ENCODE results near the gene RBP5.

RBP5 gene

GRCh38 chr12:7139200-7139599, 10.5 kb upstream of the RBP5 start:
- DNase-seq (no peak), ATAC-seq (no peak)
- Mint-ChIP-seq H3K4me3 (no peak overlapping the region), H3K27ac (no peak overlapping the region), H3K4me1 (no peaks in the 10 kb centered on the region), H3K36me3 (ENCODE audit: low read depth) (peaks cover 14% of the 10 kb centered on the region), H3K9me3 (no peaks in the 10 kb centered on the region), H3K27me3 (no peaks in the 10 kb centered on the region)

- no peak for DNase-seq
- Mint-ChIP-seq H3K4me1 (peaks cover 3% of the 10 kb centered on the region), H3K27me3 (no peaks in the 10 kb centered on the region), H3K27ac (no peak overlapping the region), H3K36me3 (ENCODE audit: low read depth) (peaks cover 14% of the 10 kb centered on the region), H3K9me3 (no peaks in the 10 kb centered on the region), H3K4me3 (no peak overlapping the region)
- no peak for ATAC-seq
These were observed 9.2 kb upstream of the RBP5 start for GRCh38 chr12:7137908-7138307.

- DNase-seq (no peak), ATAC-seq (no peak)
- Mint-ChIP-seq H3K27me3 (no peaks in the 10 kb centered on the region), H3K4me1 (peaks cover 13% of the 10 kb centered on the region), H3K27ac (no peak overlapping the region), H3K4me3 (no peak overlapping the region), H3K9me3 (no peaks in the 10 kb centered on the region), H3K36me3 (ENCODE audit: low read depth) (peaks cover 14% of the 10 kb centered on the region)
These were observed 8.0 kb upstream of the RBP5 start for GRCh38 chr12:7136676-7137075.

DNA sequence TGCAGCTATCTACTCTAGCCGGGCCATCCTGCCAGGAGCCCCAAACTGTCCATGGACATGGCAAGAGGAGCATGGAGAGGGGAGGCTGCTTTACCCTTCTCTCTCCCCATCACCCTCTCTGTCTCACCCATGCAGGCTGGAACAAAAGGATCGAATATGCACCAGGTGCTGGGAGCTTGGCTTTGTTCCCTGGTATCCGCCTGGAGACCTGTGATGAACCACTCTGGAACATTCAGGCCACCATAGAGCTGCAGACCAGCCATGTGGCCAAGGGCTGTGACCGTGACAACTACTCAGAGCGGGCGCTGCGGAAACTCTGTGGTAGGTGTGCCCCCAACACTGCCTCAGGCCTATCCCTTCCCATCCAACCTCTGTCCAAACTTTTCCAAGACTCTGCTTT, 7.4 kb upstream of the RBP5 start:
- DNase-seq = no peak
- peaks cover 11% of the 10 kb centered on the region for H3K36me3 Mint-ChIP-seq (ENCODE audit: low read depth)
- H3K27me3 Mint-ChIP-seq = no peaks in the 10 kb centered on the region
- H3K9me3 Mint-ChIP-seq = no peaks in the 10 kb centered on the region
- H3K4me3 Mint-ChIP-seq = no peak overlapping the region
- H3K27ac Mint-ChIP-seq = no peak overlapping the region
- no peak for ATAC-seq
- H3K4me1 Mint-ChIP-seq = peaks cover 19% of the 10 kb centered on the region

- H3K9me3 Mint-ChIP-seq = no peaks in the 10 kb centered on the region
- no peak for ATAC-seq
- peaks cover 11% of the 10 kb centered on the region for H3K36me3 Mint-ChIP-seq (ENCODE audit: low read depth)
- H3K27me3 Mint-ChIP-seq = no peaks in the 10 kb centered on the region
- H3K4me3 Mint-ChIP-seq = no peak overlapping the region
- no peak overlapping the region for H3K27ac Mint-ChIP-seq
- no peak for DNase-seq
- H3K4me1 Mint-ChIP-seq = peaks cover 29% of the 10 kb centered on the region
These were observed 5.9 kb upstream of the RBP5 start for GRCh38 chr12:7134396-7135166.

DNA sequence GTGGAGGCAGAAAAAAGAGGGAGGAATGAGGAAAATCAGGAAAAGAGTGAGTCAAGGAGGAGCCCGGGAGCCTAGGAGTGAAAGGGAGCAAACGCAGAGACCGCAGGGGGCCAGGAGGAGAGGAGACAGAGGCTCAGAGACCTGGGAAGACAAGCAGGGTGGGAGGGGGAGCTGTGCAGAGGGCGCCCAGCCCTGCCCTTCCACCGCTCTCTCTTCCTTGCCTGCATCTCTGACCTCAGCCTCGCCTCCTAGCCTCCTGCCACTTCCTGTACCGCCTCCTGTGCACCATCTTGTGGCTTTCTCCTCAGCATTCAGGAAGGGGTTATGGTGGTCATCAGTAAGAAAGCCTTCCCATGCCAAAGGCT, 2.8 kb upstream of the RBP5 start:
- peak; percentile 64 for ATAC-seq
- peak; percentile 51 for DNase-seq
- Mint-ChIP-seq H3K27ac (peak overlapping the region; percentile 50), H3K4me3 (peak overlapping the region; percentile 87), H3K4me1 (peaks cover 34% of the 10 kb centered on the region), H3K9me3 (no peaks in the 10 kb centered on the region), H3K27me3 (no peaks in the 10 kb centered on the region), H3K36me3 (ENCODE audit: low read depth) (peaks cover 8% of the 10 kb centered on the region)

- peak overlapping the region; percentile 50 for H3K27ac Mint-ChIP-seq
- peak overlapping the region; percentile 87 for H3K4me3 Mint-ChIP-seq
- ATAC-seq = peak; percentile 65
- peaks cover 8% of the 10 kb centered on the region for H3K36me3 Mint-ChIP-seq (ENCODE audit: low read depth)
- H3K4me1 Mint-ChIP-seq = peaks cover 34% of the 10 kb centered on the region
- H3K27me3 Mint-ChIP-seq = no peaks in the 10 kb centered on the region
- DNase-seq = peak; percentile 73
- no peaks in the 10 kb centered on the region for H3K9me3 Mint-ChIP-seq
These were observed 2.2 kb upstream of the RBP5 start for GRCh38 chr12:7130701-7131501.

GRCh38 chr12:7129872-7130691, 1.4 kb upstream of the RBP5 start, which contains the start of gene CLSTN3:
Gene CLSTN3 (plus strand): TSS chr12:7130371. CDS start chr12:7130649, 278 bp downstream.
- ATAC-seq (peak; percentile 70), DNase-seq (peak; percentile 84)
- Mint-ChIP-seq H3K27ac (peak within 1 kb of the TSS; percentile 50), H3K9me3 (no peaks in the 10 kb centered on the region), H3K4me3 (peak within 1 kb of the TSS; percentile 87), H3K36me3 (ENCODE audit: low read depth) (peaks cover 4% of the 10 kb centered on the region), H3K27me3 (no peaks in the 10 kb centered on the region), H3K4me1 (peaks cover 39% of the 10 kb centered on the region)

DNA sequence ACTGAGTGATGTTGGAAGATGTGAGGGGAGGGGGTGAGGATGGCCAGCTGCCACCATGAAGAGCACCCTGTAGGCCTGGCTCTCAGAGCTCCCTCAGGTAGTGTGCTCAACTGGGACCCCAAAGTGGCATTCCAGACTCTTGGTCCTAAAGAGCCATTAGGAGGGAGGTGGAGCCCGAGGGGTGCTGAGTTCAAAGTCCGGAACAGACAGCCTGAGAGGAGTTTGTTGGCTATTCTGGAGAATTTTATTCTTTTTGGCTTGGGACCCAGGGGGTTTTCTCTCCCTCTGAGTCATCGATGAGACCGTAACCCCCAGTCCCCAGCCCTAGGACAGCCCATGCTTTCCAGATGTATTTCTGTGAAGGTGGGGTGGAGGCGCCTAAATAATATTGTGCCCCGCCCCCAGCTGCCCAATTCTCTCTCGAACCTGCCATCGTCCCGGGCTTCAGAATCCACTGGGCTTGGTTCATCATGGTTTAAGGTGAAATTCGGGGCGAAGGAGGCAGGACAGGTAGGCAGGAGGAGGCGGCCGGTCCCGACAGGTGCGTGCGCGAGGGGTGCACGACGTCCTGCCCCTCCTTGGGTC, 690 bp upstream of the RBP5 start:
- Mint-ChIP-seq H3K27ac (no peak overlapping the region), H3K4me1 (peaks cover 43% of the 10 kb centered on the region), H3K36me3 (ENCODE audit: low read depth) (peaks cover 4% of the 10 kb centered on the region), H3K4me3 (peak overlapping the region; percentile 87), H3K9me3 (no peaks in the 10 kb centered on the region), H3K27me3 (no peaks in the 10 kb centered on the region)
- ATAC-seq (no peak), DNase-seq (no peak)

- peak overlapping the region; percentile 87 for H3K4me3 Mint-ChIP-seq
- peaks cover 2% of the 10 kb centered on the region for H3K36me3 Mint-ChIP-seq (ENCODE audit: low read depth)
- ATAC-seq (no peak), DNase-seq (no peak)
- no peaks in the 10 kb centered on the region for H3K9me3 Mint-ChIP-seq
- H3K4me1 Mint-ChIP-seq = peaks cover 40% of the 10 kb centered on the region
- no peaks in the 10 kb centered on the region for H3K27me3 Mint-ChIP-seq
- H3K27ac Mint-ChIP-seq = no peak overlapping the region
These were observed 618 bp downstream of the RBP5 start for GRCh38 chr12:7127916-7128626.

DNA sequence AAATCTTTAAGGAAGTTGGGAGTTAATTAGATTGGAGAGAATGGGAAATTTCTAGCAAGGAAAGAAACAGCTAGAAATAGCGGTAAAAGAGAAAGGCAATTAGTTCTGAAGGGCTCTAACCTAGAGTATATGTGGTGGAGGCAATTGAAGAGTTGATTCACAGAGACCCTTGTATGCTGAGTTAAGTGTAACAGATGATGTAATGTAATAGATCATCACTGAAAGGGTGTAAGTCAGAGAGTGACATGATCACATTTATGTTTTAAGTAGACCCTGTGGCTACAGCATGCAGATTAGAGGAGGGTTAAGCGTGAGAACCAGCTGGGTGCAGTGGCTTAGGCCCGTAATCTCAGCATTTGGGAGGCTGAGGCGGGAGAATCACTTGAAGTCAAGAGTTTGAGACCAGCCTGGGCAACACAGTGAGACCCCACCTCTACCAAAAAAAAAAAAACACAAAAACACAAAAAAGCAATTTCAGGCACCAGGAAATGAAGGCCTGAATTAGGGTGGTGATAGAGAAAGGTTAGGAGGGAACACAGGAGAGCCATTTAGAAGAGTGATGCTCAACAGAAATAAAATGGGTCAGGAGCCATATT, 3.0 kb downstream of the RBP5 start:
- DNase-seq = no peak
- Mint-ChIP-seq H3K27me3 (no peaks in the 10 kb centered on the region), H3K36me3 (ENCODE audit: low read depth) (peaks cover 2% of the 10 kb centered on the region), H3K27ac (no peak overlapping the region), H3K4me1 (peaks cover 20% of the 10 kb centered on the region), H3K9me3 (no peaks in the 10 kb centered on the region), H3K4me3 (no peak overlapping the region)
- no peak for ATAC-seq

DNA sequence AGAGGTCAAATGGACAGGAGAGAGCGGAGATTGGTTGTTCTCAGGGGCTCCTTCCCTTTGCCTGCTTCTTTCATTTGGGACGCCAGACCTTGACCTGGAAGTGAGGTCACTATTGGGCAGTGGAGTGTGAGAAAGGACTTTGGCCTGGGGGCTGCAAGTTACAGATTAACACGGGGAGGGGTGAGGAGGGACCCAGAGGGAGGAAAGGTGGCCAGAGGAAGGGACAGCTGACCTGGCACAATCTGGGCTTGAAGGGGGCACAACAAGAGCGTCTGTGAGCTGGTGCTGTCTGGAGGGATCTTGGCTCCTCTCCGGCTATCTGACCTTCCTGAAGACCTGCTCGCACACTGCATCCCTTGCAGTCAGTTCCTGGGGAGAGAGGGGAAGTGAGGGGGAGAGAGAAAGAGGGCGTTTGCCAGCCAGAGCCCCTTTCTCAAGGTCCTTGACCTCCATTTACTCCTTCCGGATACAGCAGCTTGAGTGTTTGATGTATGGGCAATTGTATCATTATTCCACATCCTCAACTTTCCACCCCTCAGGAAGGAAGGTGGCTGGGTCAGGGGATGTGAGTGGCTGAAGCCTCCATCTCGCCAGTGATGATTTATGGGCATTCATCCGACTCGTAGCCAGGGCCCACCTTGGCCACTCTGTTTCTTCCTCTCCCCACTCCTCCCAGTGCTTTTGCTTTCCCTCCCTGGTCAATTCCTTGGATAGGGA, 4.7 kb downstream of the RBP5 start:
- Mint-ChIP-seq H3K4me1 (peaks cover 9% of the 10 kb centered on the region), H3K27me3 (no peaks in the 10 kb centered on the region), H3K27ac (no peak overlapping the region), H3K9me3 (no peaks in the 10 kb centered on the region), H3K36me3 (ENCODE audit: low read depth) (peaks cover 2% of the 10 kb centered on the region), H3K4me3 (no peak overlapping the region)
- no peak for ATAC-seq
- DNase-seq = no peak

Data from activated naive CD8-positive, alpha-beta T cell treated with anti-CD3 and anti-CD28 coated beads, Interleukin-2, amount 50 U/mL, for 24 hours (primary cell).